ENCODE results near the gene DGKI.

Gene DGKI

DNA sequence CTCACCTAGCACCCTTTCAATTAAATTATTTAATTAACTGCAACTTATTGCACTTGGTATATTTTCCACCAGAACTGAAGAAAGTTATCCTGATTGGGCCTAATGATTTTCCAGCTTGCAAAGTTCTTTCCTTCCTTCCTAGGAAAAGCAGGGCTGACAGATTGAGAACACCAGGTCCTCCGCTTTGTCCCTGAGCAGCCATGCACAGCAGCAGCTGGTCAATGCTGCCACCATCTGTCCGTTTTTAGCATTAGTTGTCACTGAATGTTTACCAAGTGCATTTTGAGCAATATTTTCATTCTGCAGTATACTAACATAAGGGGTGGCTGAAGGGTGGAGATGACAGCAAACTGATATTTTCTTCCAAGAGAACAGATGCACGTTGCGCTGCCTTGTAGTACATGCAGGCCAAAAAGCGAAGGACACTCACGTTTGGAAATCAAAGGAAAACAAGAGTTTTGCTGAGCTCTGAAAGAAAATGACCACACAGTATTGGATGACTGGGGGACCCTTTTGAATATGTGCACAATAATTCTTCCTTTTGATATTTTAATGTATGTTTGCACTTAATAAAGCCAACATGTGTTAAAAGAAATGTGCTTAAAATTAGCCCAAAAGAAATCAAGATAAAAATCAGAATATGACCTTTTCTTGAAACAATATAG is 254.4 kb downstream of the DGKI start:
- DNase-seq (ENCODE audit: low read depth in 2 of 2): no peak

DNA sequence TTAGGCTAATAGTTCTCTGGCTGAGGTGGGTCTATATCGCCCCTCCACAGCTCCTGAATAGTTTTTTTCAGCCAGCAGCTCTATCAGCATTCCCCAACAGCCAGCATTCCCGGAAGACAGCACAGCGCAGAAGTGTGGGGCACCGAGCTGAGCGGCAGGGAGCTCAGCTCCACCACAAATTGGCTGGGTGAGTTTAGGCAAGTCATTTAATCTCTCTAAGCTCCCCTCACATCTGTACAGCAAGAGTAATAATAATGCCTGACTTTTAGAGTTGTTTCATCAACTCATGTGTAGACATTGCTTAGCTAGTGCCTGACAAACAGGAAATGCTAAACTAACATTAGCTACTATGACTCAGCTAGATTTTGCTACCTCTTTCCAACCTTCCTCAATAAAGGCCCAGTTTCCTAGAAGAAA is 255.3 kb downstream of the DGKI start:
- no peak for DNase-seq (ENCODE audit: low read depth in 2 of 2)

DNA sequence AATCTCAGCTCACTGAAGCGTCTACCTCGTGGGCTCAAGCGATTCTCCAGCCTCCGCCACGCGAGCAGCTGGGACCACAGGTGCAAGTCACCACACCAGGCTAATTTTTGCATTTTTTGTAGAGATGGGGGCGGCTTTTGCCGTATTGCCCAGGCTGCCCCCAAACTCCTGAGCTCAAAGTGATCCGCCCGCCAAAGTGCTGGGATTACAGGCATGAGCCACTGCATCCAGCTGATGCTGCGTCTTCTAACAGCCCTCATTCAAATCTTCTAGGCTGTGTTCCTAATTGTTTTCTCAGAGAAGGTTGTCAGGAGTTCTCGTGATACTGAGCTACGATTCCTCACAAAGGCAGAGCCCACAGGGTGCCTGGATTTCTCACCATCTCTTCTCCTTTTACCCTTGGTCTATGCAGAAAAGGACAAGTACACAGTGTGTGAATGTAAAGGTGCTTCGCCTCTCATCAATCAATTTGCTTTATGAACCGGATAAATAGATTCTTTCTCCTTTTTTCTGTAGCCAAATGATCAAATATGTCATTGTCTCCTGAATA is 255.9 kb downstream of the DGKI start:
- DNase-seq (ENCODE audit: low read depth in 2 of 2): no peak

DNA sequence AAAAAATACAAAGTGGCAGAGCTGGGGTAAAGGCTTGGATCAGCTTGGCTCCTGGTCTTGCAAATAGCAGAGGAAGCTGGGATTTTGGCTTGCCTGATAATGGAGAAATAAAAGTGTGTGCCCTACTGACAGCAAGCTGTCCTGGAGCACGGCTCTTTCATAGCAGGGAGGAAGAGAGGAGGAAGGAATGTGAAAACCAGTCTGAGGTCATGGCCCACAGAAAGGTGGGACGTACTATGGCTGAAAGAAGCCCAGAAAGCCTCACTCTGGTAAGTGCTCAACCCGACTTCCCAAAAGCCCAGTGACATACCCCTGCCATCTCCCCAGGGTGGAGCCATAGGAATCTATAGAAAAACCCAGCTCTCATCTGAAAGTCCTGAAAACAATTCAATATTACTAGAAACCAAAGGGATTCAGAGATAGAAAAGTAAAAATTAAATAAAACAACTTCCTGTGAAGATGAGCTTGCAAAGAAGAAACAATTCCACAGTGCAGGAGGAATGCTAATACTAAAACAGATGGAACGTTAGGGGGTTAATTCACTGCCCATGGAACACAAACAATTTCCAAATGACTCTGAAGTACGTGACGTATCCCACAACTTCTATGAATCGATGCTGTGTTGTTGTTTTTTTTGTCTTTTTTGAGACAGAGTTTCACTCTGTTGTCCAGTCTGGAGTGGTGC is 256.6 kb downstream of the DGKI start:
- no peak for DNase-seq (ENCODE audit: low read depth in 2 of 2)

DNA sequence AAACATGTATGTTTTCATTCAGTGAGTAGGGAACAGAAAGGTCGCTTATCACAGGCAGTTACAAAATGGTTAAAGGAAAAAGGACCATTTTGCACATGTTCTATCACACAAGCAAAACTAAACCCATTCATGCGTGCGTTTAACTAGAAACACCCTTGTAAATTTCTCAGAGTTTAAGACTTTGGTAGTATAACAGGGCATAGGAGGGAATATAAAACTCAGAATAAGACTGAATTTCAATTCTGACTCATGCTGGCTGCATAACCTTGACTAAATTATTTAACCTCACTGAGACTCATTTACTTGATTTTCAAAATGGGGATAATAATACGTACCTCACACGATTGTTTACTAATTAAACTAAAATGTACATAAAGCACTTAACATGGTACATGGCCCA is 259.4 kb downstream of the DGKI start:
- no peak for DNase-seq (ENCODE audit: low read depth in 2 of 2)

DNA sequence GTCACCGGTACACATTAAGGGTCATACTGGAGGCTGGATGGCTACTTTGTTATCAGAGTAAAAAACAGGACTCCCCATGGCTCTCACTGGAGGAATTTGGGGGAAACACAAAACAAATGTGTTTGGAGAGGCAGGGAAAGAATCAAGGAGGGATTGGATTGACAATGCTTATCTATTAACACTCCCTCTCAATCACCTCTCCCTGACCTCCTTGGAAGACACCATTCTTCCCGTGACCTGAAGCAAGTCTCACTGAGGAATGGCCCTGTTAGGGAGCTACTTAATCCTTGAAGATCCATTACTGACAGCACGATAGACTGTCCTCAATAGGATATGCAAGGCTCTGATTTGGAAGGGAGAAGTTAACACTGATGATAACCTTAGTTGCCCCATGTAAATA is 261.2 kb downstream of the DGKI start:
- DNase-seq (ENCODE audit: low read depth in 2 of 2): no peak

DNA sequence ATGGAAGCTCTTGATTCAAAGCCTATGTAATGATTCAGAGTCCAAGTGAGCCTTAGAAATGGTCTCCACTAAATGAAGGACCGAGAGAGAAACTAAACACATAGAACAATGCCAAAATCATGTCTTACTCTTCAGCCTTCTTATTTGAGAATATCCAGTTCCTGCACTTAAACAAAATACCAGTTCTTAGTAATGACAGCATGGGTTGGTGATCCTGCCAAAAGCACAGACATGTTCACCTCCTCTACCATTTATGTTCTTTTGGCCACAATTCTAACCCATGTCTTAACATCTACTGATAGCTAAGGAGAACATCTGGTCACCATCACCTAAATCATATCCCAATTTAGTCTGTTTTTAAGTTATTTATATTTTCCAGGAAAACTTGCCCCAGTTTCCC is 263.6 kb downstream of the DGKI start:
- DNase-seq (ENCODE audit: low read depth in 2 of 2): no peak

DNA sequence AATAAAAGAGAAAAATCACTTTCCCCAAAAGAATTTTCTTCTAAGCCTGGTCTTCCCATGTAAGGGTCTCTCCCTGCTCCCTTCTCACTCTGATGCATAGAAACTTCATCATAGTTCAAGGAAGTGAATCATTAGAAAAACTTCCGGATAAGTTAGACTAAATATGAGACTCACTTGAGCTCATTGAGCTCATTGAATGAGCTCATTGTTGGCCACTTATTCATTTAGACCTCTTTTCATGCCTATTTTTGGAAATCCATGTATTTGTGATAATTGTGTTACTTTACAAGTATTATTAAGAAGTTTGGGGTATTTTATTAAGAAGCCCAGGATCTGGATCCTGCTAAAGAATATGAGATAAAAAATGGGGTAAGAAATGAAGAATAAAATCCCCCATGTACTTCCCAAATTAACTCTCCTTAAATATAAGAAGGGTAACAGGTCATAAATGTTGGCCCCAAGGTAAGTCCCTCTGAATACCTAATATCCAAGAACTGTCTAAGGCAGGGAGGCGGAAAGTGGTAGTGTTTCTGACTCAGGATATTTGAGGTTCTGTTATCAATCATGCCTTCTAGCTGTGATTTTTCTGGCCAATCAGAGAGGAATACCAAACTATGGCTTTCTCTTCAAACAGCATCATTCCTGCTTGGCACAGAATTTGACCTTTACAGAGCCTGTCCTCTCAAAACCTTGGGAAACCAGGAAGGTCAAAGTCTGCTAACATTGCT is 266.7 kb downstream of the DGKI start:
- no peak for DNase-seq (ENCODE audit: low read depth in 2 of 2)

DNA sequence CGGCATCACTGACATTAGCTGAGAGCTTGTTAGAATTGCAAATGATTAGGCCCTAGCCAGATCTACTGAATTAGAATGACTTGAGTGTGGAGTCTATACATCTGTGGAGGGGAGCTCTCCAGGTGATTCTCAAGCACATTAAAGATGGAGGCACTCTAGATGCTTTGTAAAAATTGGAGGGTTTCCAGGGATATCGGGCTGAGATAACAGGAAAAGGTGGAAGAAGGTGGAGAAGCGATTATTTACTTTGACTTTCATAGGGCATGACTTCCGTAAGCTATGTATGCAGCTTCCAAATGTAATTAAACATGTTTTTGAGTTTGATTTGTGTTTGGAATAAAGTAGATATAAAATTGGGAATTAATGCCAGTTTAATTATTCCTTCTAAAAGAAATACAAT is 268.2 kb downstream of the DGKI start:
- no peak for DNase-seq (ENCODE audit: low read depth in 2 of 2)

DNA sequence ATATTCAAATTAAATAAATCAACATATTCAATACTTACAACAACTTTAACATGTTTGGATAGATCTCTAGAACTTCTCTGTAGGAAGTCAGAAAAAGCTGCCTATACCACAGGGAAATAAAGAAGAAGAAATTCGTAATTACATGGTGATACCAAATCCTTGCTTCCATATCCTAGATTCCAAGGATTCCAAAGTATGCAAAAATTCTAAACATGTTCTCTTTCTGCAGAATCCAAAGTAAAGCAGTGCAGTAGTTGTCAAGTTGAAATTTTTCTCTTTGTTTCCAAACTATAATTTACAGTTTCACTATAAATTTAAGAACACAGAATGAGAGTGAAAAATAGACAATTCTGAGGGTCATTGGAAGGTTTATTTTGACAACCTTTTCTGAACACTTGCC is 269.6 kb downstream of the DGKI start:
- no peak for DNase-seq (ENCODE audit: low read depth in 2 of 2)

DNA sequence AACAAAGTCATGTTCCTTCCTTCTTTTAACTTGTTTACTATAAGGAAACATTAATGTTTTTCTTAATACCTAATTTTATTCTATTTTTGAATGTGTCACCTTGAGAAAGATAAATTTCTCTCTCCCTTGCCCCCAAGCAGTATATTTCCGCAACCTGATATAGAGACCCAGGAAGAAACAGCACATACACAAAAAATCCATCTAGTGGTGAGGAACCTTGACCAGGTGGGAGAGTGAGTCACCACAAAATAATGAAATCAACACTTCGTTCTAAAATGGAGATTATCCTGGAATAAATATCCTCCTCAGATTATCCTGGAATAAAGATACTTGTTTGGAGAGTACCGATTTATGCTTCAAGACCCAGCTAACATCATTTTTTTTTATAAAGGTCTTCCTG is 270.3 kb downstream of the DGKI start:
- DNase-seq (ENCODE audit: low read depth in 2 of 2): no peak

DNA sequence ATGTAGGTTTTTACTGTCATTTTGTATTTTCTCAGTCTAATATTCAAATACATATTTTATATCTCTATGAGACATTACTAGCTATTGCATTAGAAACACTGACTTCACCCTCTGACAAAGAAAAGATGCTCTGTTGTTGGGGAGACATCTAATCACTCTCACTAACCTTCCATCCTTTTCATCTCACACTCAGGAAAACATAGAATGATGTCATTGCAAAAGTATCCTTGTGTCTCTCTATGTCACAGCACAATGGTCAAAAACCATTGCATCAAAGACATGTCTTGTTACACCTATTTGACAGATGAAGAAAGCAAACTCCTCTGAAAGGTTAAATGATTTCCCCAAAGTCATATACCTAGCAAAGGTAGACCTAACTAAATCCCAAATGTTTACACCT is 272.0 kb downstream of the DGKI start:
- DNase-seq (ENCODE audit: low read depth in 2 of 2): no peak

DNA sequence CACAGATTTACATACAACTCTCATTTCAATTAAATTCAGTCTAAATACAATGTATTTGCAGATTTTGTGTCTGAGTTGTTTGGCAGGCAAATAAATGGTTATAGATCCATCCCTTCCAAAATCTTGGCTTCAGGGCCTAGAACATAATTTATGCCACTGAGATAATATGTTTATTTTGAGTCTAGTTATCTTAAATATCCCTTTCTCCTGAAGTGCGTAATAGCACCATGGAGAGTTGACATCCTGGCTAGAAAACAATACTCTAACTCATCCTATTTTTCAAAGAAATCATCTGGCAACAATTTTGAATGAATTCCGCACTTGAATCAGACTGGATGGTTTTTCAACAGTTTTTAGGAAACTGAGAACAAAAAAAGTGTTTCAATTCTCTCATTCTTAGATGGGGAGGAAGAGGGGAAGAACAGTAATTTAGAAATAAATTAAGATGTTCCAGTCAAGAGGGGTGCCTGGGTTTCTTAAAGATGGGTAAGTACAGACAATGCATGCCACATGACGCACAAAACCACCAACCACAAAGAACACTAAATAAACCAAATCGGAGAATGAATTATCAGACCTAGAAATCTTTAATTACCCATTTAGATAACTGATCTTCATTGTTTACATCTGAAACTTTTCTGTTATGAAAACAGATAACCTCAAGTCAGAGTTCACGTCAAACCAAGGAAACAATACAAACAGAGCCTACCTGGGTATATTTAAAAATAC is 274.6 kb downstream of the DGKI start:
- DNase-seq (ENCODE audit: low read depth in 2 of 2): no peak

DNA sequence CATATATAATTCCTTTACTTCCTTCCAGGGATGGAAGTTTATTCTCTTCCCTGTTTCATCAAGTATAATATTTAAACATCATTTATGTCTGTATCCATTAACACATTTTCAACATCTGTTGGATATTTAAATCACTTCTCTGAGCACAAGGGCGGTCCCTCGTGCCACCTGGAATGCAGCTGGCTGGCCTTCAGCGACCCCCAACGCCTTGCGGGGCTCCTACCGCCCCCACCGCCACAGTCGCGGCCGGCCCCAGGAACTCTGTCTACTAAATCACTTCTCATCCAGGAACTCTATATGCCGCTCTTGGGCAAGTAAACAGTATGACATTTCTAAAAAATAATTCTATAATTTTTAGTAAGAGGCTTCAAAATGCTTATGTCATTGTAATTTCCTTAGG is 282.1 kb downstream of the DGKI start:
- no peak for DNase-seq (ENCODE audit: low read depth in 2 of 2)

DNA sequence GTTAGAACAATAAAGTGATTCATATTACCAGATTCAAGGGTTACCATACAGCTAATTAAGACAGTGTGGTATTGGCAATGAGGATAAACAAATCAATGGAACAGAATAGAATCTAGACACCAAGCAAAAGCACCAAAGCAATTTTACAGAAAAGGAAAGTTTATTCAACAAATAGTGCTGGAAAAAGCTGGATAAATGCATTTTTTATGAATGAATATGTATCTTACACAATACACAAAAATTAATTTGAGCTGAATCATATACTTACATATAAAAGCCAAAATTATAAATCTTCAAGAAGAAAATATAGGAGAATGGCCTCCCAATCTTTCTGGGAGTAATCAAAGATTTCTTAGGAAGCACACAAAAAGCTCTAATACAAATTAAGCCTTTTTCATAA is 282.8 kb downstream of the DGKI start:
- DNase-seq (ENCODE audit: low read depth in 2 of 2): no peak

DNA sequence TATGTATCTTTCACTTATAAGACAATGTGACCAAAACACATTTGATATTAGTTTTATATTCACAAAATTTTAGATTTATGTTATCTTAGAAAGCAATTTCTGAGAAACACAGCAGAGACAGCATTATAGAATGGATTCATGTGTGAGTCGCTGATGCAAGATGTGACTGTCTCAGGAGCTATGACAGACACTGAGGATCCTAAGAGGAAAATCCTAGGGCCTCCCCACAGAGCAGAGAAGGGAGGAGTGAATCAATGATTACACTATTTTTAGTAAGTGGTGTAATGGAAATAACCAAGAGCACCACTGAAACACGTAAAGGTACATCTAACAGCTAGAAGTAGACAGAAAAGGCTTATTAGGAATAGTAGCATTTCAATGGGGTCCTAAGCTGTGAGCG is 299.3 kb downstream of the DGKI start:
- no peak for DNase-seq (ENCODE audit: low read depth in 2 of 2)

DNA sequence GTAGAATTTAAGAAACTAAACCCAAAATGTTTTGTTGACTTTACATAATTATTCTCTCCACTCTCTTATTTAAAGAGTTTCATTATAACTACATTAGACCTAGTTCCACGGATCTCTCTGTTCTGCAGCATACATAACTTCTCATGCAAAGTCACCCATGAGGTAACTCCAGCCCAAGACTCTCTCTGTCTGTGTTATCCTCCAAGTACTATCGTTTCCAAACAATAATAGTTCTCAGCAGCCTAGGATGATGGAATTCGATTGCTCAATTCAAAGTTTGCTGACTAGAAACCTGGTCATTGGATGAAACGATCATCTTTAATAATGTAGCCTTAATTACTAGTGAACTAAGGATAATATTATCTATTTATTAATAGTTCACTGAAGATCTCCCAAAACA is 300.1 kb downstream of the DGKI start:
- no peak for DNase-seq (ENCODE audit: low read depth in 2 of 2)

DNA sequence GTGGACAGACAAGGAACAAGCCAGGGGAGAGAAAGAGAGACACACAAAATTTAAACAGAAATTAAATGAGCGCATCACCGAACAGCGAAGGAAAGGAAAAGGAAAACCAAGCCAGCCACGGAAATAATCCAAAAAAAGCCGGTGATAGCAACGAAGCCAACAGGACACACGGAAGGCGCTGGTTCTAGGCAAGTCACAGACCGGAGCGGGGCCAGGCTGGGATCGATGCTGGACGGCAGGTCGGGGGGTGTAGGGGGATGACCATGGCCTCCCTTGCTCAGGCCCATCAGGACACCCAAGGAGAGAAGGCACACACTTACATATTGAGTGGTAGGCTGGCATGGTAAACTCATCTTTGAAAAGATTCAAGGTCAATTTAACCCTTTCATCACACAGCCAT is 300.8 kb downstream of the DGKI start:
- no peak for DNase-seq (ENCODE audit: low read depth in 2 of 2)

DNA sequence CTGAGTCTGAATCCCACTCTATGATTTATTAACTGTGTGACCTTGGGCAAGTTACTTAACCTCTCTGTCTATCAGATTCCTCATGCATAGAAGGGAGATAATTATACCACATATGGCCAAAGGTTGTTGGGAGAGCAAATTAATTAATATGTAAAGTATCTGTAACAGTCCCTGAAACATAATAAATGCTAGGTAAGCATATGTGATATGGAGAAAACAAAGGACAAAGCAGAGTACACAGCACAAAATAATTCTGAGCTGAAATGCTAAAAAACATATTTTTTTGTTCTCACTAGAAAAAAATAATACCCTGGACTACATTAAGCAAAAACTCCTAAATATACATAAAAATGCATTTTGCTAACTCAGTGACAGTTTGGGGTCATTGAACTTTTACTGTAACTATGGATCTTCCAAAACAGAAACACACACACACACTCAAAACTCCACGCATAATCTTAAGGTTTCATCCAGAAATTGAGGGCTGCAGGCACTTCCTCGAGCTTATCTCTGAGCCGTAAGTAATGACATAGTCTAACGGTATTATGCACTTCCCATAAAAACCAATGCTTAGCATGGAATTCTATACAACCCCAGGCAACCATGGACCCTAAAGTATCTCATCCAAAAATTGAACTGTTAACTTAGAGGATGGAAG is 301.6 kb downstream of the DGKI start:
- no peak for DNase-seq (ENCODE audit: low read depth in 2 of 2)

DNA sequence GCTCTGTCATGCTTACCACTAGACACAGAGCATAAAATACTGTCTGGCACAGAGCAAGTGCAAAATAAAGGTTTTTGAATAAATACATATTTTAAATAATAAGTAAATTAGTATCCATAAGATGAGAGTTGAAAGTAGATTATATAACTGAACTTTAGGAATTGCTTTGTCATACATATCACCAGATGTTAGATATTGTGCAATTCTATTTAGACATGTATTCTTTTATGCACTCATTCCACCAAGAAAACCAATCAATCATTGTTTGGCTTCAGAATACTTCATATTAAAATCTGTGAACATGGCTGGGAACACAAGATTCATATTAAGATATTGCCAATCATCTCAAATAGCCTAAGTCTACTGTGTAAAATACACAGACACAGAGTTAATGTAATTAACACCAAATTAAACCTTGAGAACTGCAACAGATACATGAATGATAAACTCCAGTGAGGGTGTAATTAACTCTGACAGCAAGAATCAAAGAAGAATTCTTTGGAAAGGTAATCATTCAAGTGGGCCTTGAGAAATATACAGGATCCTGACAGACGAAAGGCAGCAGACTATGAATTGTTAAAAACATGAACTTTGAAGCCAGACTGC is 302.2 kb downstream of the DGKI start:
- DNase-seq (ENCODE audit: low read depth in 2 of 2): no peak

DNA sequence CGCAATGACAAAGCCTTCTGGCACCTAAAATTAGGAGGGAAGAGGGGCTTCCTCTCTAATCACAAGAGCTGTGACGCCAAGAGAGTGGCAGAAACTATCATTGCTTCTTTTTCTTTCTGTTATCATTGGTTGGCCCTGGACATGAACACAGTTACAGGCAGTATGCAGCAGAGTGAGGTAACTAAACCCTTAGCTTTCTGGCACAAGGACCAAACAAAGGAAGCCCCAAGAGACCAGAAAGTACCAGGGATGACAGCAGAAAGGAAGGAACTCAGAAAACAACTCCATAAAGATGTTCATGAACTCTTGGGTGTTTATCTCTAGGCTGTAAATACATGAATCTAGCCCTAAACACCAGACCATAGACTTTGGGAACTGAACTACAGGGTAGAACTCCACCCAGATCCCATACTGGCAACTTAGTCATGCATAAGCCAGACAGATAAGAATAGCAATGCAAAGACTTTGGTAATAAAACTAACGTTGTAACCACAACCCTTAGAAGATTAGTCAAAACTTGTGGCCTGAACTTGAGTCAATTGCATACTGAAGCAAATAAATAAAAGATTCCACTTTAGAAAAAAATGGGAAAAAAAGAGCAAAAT is 307.6 kb downstream of the DGKI start:
- no peak for DNase-seq (ENCODE audit: low read depth in 2 of 2)

Data from stimulated activated CD8-positive, alpha-beta memory T cell treated with anti-CD3 and anti-CD28 coated beads, Interleukin-15, amount 100 ng/mL, for 48 hours (primary cell).